GM10847 (cell line): ENCODE data around the gene ERCC6L2.

Experiments used
- POLR2A ChIP-seq: IDR thresholded peaks from 2 replicates; pipeline ENCODE4 v1.6.1; 2011; ENCODE audit not compliant: insufficient read length; ENCODE audit errors: extremely low read depth

The ERCC6L2 gene

DNA sequence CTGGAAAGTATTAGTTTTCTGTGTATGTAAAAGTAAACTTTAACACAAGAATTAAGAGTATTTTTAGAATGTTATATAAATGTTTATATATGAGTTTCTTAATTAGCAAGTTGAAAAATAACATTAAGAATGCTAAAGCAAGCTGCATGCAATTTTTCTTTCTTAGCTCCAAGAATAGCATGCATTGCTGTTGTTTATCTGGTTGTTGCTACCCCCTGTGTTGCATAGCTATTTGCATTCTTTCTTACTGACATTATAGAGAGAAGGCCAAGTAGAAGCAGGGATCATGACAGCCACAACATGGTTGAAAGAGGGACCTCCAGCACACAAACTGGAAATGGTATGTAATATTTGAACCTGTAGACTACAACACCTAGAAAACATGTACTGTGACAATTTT, 94.8 kb downstream of the ERCC6L2 start:
- no peak for TF ChIP-seq POLR2A

- TF ChIP-seq POLR2A: no peak
Measured at GRCh38 chr9:95971815-95972214, 96.3 kb downstream of the ERCC6L2 start.

DNA sequence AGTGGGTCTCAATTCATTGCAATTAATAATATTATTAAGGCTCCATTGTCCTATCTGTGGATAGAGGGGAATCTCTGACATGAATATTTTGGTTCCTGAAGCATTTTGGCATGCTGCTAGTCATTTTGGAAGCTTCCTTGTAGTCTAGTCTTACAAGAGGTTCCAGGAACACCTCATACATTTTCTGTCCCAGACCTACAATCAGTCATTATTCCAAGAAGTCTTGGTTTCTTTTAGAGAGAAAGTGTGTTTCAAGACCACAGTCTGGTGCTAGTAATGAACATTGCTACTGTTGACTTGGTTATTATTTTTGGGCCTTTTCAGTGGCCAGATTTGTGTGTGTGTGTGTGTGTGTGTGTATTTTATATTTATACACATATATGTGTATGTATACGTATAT, 98.9 kb downstream of the ERCC6L2 start:
- no peak for TF ChIP-seq POLR2A

DNA sequence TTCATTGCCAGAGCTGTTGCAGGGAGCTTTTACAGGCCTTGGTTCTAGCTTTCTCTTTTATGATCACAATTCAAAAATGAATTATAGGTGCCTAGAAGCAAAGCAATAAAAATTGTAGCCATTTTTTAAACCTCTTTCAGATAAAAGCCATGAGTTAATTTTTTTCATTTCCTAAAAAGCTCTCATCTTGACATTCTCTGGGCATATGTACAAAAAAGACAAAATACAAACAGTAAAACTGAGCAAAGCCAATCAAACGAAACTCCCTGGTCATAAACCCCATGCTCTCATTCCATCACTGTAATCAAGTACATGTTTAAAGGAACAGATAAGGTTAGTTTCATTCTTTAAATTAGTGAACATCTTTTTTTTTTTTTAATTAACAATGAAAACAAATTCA, 101.9 kb downstream of the ERCC6L2 start:
- no peak for TF ChIP-seq POLR2A

GRCh38 chr9:95978106-95978505, 102.6 kb downstream of the ERCC6L2 start:
- no peak for TF ChIP-seq POLR2A

- no peak for TF ChIP-seq POLR2A
Measured at GRCh38 chr9:95979446-95979845, 104.0 kb downstream of the ERCC6L2 start.

DNA sequence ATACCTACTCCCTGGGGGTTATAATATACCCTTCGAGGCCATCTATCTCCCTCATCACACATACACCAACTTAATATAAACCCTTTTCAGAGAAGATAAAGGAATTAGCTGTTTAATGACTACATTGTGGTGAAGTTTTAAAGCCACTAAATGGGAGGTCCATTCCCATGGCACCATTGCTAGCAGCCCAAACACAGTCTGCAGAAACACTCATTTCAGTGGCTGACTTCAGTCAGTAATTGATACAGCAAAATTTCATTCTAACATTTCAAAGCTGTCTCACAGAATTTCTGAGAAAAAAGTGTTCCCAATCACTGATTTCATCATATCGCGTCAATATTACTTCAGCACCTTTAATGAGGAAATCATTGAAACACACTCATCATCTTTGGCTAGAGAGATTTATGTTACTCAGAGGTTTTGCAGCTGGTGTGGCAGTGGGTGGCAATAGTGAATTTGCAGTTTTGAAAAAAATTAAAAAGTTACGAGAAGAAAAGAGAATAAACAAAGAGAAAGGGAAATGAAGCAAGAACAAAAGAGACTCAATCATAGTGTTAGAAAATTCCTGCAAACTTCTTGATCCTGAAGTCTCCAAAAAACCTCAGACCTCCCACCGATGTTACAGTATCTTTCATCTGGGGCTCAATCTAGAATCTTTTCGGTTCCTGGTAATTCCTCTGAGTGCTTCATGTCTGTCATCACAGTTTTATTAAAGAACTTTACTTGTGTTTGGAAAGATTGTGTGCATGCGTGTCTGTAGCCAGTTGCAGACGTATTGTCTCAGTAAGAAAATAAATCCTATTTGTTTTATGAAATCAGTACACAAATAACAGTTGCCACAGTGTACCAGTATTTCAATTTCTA, 105.0 kb downstream of the ERCC6L2 start:
- TF ChIP-seq POLR2A: no peak

- TF ChIP-seq POLR2A: no peak
Measured at GRCh38 chr9:95981761-95982390, 106.4 kb downstream of the ERCC6L2 start.

DNA sequence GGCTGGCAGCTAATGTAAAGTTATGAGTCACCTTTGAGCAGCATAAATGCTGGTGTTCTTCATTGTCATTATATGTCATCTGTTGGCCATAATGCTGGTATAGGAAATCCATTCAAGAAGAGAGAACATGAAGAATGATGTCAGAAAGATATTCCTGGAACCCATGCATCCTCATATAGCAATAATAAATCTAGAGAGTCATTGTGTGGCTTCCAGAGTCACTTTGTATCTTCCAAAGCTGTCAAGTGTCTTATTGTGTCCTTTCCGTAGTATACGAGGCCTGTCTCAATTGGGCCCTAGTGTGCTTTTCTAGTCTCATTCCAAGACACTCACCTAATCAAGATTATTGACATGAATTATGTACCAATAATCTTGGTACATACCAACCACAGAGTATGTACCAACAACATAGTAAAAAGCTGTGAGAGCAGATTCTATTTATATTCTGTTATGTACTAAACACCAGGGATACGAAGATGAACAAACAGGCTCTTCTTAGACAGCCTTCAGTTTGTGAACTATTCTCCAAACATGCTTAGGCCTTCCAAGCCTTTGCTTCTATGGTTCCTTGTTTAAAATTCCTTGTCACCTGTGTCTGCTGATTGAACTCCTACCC, 110.1 kb downstream of the ERCC6L2 start:
- no peak for TF ChIP-seq POLR2A

- no peak for TF ChIP-seq POLR2A
Measured at GRCh38 chr9:95989297-95989696, 113.8 kb downstream of the ERCC6L2 start.

DNA sequence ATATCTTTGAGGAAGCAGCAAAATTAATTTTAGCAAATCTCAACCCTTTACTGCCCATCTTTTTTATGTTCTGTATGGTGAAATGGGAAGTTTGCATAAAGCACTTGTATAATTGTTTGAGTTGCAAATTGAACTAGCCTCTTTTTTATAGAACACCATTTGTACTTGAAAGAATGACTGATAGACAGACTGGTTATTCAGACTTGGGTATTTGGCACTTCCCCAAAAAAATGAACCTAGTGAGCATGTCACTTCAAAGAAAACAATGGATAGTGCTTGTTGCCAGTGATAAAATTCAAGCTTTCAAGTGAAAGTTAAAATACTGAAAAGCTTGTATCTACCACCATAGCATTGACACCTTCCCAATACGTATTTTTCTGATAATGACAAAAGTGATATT, 115.8 kb downstream of the ERCC6L2 start:
- no peak for TF ChIP-seq POLR2A

DNA sequence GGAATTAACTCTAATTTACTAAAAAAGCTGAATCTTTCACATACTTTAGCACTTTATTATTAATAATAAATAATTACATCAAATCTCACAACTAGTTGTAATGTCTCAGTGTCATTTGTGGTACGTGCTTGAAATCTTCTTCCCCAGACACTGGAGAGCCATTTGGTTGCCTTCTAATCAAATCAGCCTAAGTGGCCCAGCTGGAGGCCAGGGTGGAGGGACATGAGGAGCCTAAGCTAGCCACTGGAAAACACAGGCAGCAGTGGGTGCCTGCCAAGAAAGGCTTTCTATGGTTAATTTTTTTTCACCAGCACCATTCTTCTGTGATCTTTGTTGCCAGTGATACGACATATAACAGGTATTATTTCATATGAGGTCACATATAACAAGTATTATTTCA, 117.0 kb downstream of the ERCC6L2 start:
- TF ChIP-seq POLR2A: no peak

- no peak for TF ChIP-seq POLR2A
Measured at GRCh38 chr9:95993337-95993736, 117.8 kb downstream of the ERCC6L2 start.

- no peak for TF ChIP-seq POLR2A
Measured at GRCh38 chr9:95999390-95999789, 123.9 kb downstream of the ERCC6L2 start.

DNA sequence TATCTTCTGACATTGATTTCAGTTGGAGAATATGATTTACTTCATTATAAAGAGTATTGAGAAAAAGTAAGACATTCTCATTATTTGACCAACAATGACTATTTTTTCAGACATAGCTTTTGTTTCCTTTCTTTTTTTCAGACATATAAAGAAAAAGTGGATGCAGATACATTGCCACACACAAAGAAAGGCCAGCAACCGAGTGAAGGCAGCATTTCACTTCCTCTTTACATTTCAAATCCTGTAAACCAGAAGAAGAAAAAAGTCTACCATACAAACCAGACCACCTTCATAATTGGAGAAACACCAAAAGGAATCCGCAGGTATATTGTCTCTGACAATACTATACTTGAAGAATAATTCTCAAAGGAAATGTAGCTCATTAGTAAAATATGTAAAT, 128.9 kb downstream of the ERCC6L2 start:
- TF ChIP-seq POLR2A: no peak

DNA sequence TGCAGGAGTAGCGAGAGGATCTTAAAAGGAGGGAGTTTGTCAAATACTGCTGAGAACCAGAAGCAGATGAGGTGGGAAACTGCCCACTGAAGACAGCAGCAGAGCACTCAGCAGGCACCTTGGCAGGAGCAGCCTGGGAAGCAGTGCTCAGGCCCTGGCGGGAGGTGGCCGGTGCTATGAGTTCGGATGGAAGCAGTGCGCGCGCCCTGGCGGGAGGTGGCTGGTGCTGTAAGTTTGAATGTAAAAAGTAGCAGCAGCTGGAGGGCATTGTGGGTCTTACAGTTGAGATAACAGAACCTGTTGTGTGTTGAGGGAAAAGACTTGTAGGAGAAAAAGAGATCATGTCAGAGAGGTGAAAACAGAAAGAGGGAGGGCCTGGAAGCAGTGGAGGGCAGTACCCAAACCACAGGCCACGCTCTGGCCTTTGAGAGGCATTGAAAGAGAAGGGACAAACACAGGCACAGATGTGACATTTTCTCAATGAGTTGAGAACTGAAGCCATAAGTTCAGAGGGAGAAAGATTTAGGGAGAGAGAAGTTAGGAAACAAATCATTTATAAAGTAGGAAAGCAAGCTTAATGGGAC, 130.9 kb downstream of the ERCC6L2 start:
- TF ChIP-seq POLR2A: no peak
